K562 (cell line): Measurements from ENCODE around the gene TLE6. TPM values are rescaled to one million over a fixed set of nuclear protein-coding genes. Genes with fewer than 3 reads are reported as not detected.
A peak's percentile ranks its signal among the peaks of the same experiment; 100 is the strongest.

ENCODE experiments used
- CBX2 ChIP-seq: fragments of 200-600 bp; sonication (generic); IDR thresholded peaks from one replicate; pipeline ENCODE4 v1.6.1; 2012; ENCODE audit warnings: mild to moderate bottlenecking, low read length, inconsistent platforms; ENCODE audit not compliant: insufficient read depth, poor library complexity, severe bottlenecking
- ETV5 ChIP-seq: sonication (generic); formaldehyde crosslinking; IDR thresholded peaks from 2 replicates; pipeline ENCODE4 v1.4.0; 2020; ENCODE audit warnings: low read depth, mild to moderate bottlenecking, missing genetic modification reagents
- FOXJ2 ChIP-seq: fragments of 200-800 bp; sonication (Bioruptor generic); IDR thresholded peaks from 2 replicates; pipeline ENCODE4 v1.6.1; 2016; ENCODE audit warnings: missing genetic modification characterization, missing compliant biosample characterization
- FOXO4 ChIP-seq: fragments of 450-650 bp; formaldehyde crosslinking; IDR thresholded peaks from 2 replicates; pipeline ENCODE4 v1.4.0; 2020; ENCODE audit warnings: mild to moderate bottlenecking, moderate library complexity
- GMEB1 ChIP-seq: fragments of 250-450 bp; sonication (Bioruptor Pico); IDR thresholded peaks from 2 replicates; pipeline ENCODE4 v1.4.0; 2020; ENCODE audit warnings: mild to moderate bottlenecking
- GTF2B ChIP-seq: IDR thresholded peaks from 2 replicates; pipeline ENCODE4 v1.6.1; 2011; ENCODE audit not compliant: insufficient read length; ENCODE audit errors: extremely low read depth
- MTA3 ChIP-seq: fragments of 450-650 bp; formaldehyde crosslinking; IDR thresholded peaks from 2 replicates; pipeline ENCODE4 v1.6.1; 2017; ENCODE audit warnings: mild to moderate bottlenecking, borderline replicate concordance
- NUFIP1 ChIP-seq: fragments of 450-650 bp; IDR thresholded peaks from 2 replicates; pipeline ENCODE4 v1.6.1; 2018; ENCODE audit not compliant: partially characterized antibody
- PURB ChIP-seq: sonication (generic); formaldehyde crosslinking; IDR thresholded peaks from 2 replicates; pipeline ENCODE4 v1.9.0; 2021; ENCODE audit warnings: low read depth, mild to moderate bottlenecking, missing genetic modification reagents
- RBM25 ChIP-seq: fragments of 200-400 bp; formaldehyde crosslinking; IDR thresholded peaks from 2 replicates; pipeline ENCODE4 v1.6.1; 2018; ENCODE audit warnings: low read length, low read depth, moderate library complexity; ENCODE audit not compliant: severe bottlenecking
- RCOR1 ChIP-seq, 2 experiments: IDR thresholded peaks; 2 replicates each; pipeline ENCODE4 v1.6.1; 2012; ENCODE audit warnings: low read depth in 2 of 2, low read length in 2 of 2, borderline replicate concordance in 1 of 2, improper control_type of control experiment in 1 of 2
- RERE ChIP-seq: sonication (generic); formaldehyde crosslinking; IDR thresholded peaks from 2 replicates; pipeline ENCODE4 v1.8.0; 2023; ENCODE audit warnings: missing genetic modification reagents, mild to moderate bottlenecking, borderline replicate concordance
- RUNX1 ChIP-seq: sonication (generic); IDR thresholded peaks from 2 replicates; pipeline ENCODE4 v1.6.1; 2016; ENCODE audit warnings: antibody characterized with exemption, low read depth
- SIX5 ChIP-seq, 2 experiments: IDR thresholded peaks; 2 replicates each; pipeline ENCODE4 v1.6.1; 2011; ENCODE audit warnings: low read length in 2 of 2, borderline replicate concordance in 1 of 2, low read depth in 1 of 2, mild to moderate bottlenecking in 1 of 2, moderate library complexity in 1 of 2; ENCODE audit not compliant: insufficient read depth in 1 of 2
- TAF9B ChIP-seq: fragments of 450-650 bp; IDR thresholded peaks from 2 replicates; pipeline ENCODE4 v1.6.1; 2018; ENCODE audit warnings: mild to moderate bottlenecking; ENCODE audit not compliant: partially characterized antibody
- ZBED1 ChIP-seq: IDR thresholded peaks from 2 replicates; pipeline ENCODE4 v1.6.1; 2014
- ZC3H8 ChIP-seq: fragments of 450-650 bp; IDR thresholded peaks from 2 replicates; pipeline ENCODE4 v1.6.1; 2017
- ZNF707 ChIP-seq: fragments of 250-450 bp; sonication (Bioruptor Pico); conservative IDR thresholded peaks from 2 replicates; pipeline ENCODE4 v1.8.0; 2022; ENCODE audit warnings: inconsistent platforms, mild to moderate bottlenecking, moderate library complexity
- polyA plus RNA-seq, 8 experiments: library from polyadenylated mRNA; depleted of rRNA in 4 of 8; stranded (reverse) in 5 of 8; unstranded in 3 of 8; fragments of >200 nt; fragmentation: Nextera tagmentation in 2 of 8; fragmentation: Illumina TruSeq in 1 of 8; extraction: Ambion mirVana in 2 of 8; extraction: Trizol in 1 of 8; gene quantifications; 2 replicates each; pipeline versions ENCODE4 v1.2.1 to v1.2.3, GENCODE V29; 2011 to 2014; ENCODE audit warnings: inconsistent platforms in 1 of 8, missing spikeins in 1 of 8
- total RNA-seq, 7 experiments: library from RNA; depleted of rRNA in 6 of 7; stranded (reverse); fragments of >200 nt in 6 of 7; fragmentation: Illumina TruSeq in 2 of 7; extraction: Trizol in 2 of 7; gene quantifications; 2 replicates each; pipeline versions ENCODE4 v1.2.1 to v1.2.3, GENCODE V29; 2011 to 2021; ENCODE audit warnings: low replicate concordance in 1 of 7

Gene TLE6
- total and polyA plus RNA-seq, 9 of the 15 experiments (the other 6 are each of a cell fraction or from before 2014, with no cell fraction given), result 1.1 to 6.1 (median 2.5) TPM

- TF ChIP-seq FOXO4 (no peak), PURB (CRISPR knock-in tag) (no peak), GMEB1 (CRISPR knock-in tag) (peak; percentile 39; the same call in 1 of the 2 replicates), FOXJ2 (tag) (no peak), RBM25 (peak; percentile 98), GTF2B (no peak), TAF9B (no peak), NUFIP1 (no peak), ZC3H8 (no peak), RUNX1 (0 out of 2 replicates have a peak, but pooled peaks have one; percentile 22), RCOR1 (IDR thresholded peaks at IDR 0.05; ENCODE audit: borderline replicate concordance in 1 of 2, low read depth in 2 of 2, low read length in 2 of 2) (no peak; a peak in 1 of 4 replicates), ETV5 (peak; percentile 48), SIX5 (IDR thresholded peaks at IDR 0.05; ENCODE audit: borderline replicate concordance in 1 of 2, insufficient read depth in 1 of 2, low read depth in 1 of 2, low read length in 2 of 2) (no peak), ZBED1 (peak; percentile 64; the same call in 1 of the 2 replicates), ZNF707 (CRISPR knock-in tag) (no peak), CBX2 (no peak), MTA3 (peak; percentile 97), RERE (no peak)
Observed at GRCh38 chr19:2944775-2945574, 32.4 kb upstream of the TLE6 start, which contains the start of gene ZNF77 (continued).
